Mucosa of descending colon (tissue), 3 donors: Measurements from ENCODE around the gene ANGPTL3. TPM values are rescaled to one million over a fixed set of nuclear protein-coding genes. Genes with fewer than 3 reads are reported as not detected.

Experiments used
- ATAC-seq: fragments of 200-7000 bp; cut with Tn5 transposase; one replicate; pipeline ENCODE4 v1.9.1; 2020; ENCODE audit warnings: mild to moderate bottlenecking, moderate library complexity
- DNase-seq, 3 donors: peaks; one replicate each; pipeline ENCODE4 v3.0.0-alpha.2; 2020
- H3K36me3 ChIP-seq: fragments of 200-600 bp; one replicate; pipeline ENCODE4 v1.8.0; 2021; ENCODE audit warnings: low read depth, mild to moderate bottlenecking
- H3K4me1 ChIP-seq: fragments of 200-600 bp; one replicate; pipeline ENCODE4 v1.8.0; 2021; ENCODE audit warnings: low read depth, mild to moderate bottlenecking
- H3K4me3 ChIP-seq: fragments of 200-600 bp; one replicate; pipeline ENCODE4 v1.8.0; 2021; ENCODE audit warnings: mild to moderate bottlenecking
- H3K9me3 ChIP-seq: fragments of 200-600 bp; one replicate; pipeline ENCODE4 v1.8.0; 2021; ENCODE audit warnings: mild to moderate bottlenecking
- CTCF ChIP-seq: fragments of 200-600 bp; IDR thresholded peaks from one replicate; pipeline ENCODE4 v1.8.0; 2022; ENCODE audit warnings: antibody characterized with exemption, mild to moderate bottlenecking
- intact Hi-C, 2 donors: fragments of 100-400 bp; cut with DNase I in 1 of 2; cut with micrococcal nuclease in 1 of 2; formaldehyde crosslinking; loops; one replicate each; pipeline versions ENCODE4 v1.11.0 to v1.11.1; 2022; cut with DNase I, micrococcal nuclease
- total RNA-seq, 3 donors: library from RNA; stranded (reverse); fragmentation: NEBNext Ultra II Directional in 2 of 3; extraction: Animal tissue kit (Norgen Biotek cat#: 25700) in 2 of 3; gene quantifications; one replicate each; pipeline versions ENCODE4 v1.2.1 to v1.2.4, GENCODE V29; 2021 to 2023
- donor health status: DM: no; HTN: no; CAD: no; lungs with moderate emphysema.
- donor health status: DM: no; HTN: no; CAD: no.
- donor health status: DM: no; HTN: yes; CAD: no.

The ANGPTL3 gene
- total RNA-seq, 3 donors from 2014 or later = not detected

DNA sequence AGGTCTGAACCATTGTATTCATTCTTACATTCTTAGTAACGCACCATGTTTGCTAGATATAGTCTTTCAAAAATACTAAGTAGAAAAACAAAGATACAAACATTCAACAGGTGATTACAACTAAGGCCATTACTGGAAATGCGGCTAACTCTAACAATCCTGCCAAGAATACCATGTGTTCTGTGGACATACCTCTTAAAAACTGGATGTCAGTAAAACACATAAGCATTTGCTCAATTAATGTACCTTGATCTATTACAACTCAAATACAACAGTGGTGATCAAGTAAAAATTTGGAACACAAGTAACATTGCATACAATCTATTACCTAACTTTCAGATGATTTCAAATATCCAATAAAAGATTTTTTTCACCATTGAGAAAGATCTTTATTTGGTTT, 15.4 kb downstream of the ANGPTL3 start:
- Histone ChIP-seq H3K4me3 (no peak overlapping the region), H3K4me1 (no peaks in the 10 kb centered on the region), H3K36me3 (no peaks in the 10 kb centered on the region), H3K9me3 (no peaks in the 10 kb centered on the region)
- intact Hi-C loops = no loop called here
- DNase-seq (no peak), ATAC-seq (no peak)
- TF ChIP-seq CTCF = no peak

GRCh38 chr1:62613325-62613727, 16.0 kb downstream of the ANGPTL3 start:
- Histone ChIP-seq H3K4me1 (no peaks in the 10 kb centered on the region), H3K9me3 (no peaks in the 10 kb centered on the region), H3K36me3 (no peaks in the 10 kb centered on the region), H3K4me3 (no peak overlapping the region)
- DNase-seq (no peak), ATAC-seq (no peak)
- intact Hi-C loops = no loop called here
- TF ChIP-seq CTCF = no peak

- Histone ChIP-seq H3K36me3 (no peaks in the 10 kb centered on the region), H3K4me3 (no peak overlapping the region), H3K4me1 (no peaks in the 10 kb centered on the region), H3K9me3 (no peaks in the 10 kb centered on the region)
- no peak for DNase-seq
- no peak for ATAC-seq
- TF ChIP-seq CTCF = no peak
- intact Hi-C loops = no loop called here
These were observed 16.6 kb downstream of the ANGPTL3 start for GRCh38 chr1:62613890-62614289.

DNA sequence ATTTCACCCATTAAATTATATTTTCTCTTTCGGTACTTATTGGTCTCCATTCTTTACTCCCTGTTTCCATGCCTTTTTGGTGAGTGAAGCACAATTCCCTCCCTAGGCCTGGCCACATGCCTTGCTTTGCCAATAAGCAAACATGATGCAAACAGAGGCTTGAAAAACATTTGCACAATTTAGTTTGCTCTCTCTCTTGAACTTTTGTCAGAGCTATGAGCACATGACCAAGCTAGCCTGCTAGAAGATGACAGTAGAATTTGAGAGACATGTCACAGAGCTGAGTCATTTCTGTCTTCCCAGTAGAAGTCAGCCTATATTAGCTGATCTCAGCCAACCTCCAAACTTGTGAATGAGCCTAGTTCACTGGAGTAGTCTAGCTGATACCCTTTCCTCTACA, 24.6 kb downstream of the ANGPTL3 start:
- ATAC-seq (peak; percentile 49), DNase-seq (no peak)
- intact Hi-C loops = no loop called here
- TF ChIP-seq CTCF = no peak
- no peaks in the 10 kb centered on the region for H3K36me3 ChIP-seq
- H3K4me3 ChIP-seq = no peak overlapping the region
- no peaks in the 10 kb centered on the region for H3K9me3 ChIP-seq
- no peaks in the 10 kb centered on the region for H3K4me1 ChIP-seq

- TF ChIP-seq CTCF = no peak
- Histone ChIP-seq H3K4me3 (no peak overlapping the region), H3K4me1 (no peaks in the 10 kb centered on the region), H3K9me3 (no peaks in the 10 kb centered on the region), H3K36me3 (no peaks in the 10 kb centered on the region)
- DNase-seq = no peak
- ATAC-seq = no peak
- intact Hi-C loops = no loop called here
These were observed 28.1 kb downstream of the ANGPTL3 start for GRCh38 chr1:62625415-62625814.

GRCh38 chr1:62628506-62628905, 31.2 kb downstream of the ANGPTL3 start:
- intact Hi-C loops = no loop called here
- Histone ChIP-seq H3K4me1 (no peaks in the 10 kb centered on the region), H3K4me3 (no peak overlapping the region), H3K36me3 (no peaks in the 10 kb centered on the region), H3K9me3 (no peaks in the 10 kb centered on the region)
- ATAC-seq (no peak), DNase-seq (no peak)
- no peak for TF ChIP-seq CTCF
